OCI-LY7 (cell line): ENCODE results near the gene PTPRM. TPM values are rescaled to one million over a fixed set of nuclear protein-coding genes. Genes with fewer than 3 reads are reported as not detected.

Source experiments
- BruUV-seq: library from RNA; stranded (reverse); fragments of 400-500 nt; replicated peaks from 2 replicates; lab custom pipeline; 2021; lab: Mats Ljungman, UMichigan
- CTCF ChIA-PET: fragments of 300-600 bp; sonication (Branson Sonifier 250); formaldehyde crosslinking; loops from one replicate; lab custom pipeline; 2022; ENCODE audit warnings: antibody characterized with exemption; ENCODE audit not compliant: unreplicated experiment; lab: Charles Lee
- POLR2A ChIA-PET: fragments of 300-600 bp; sonication (Branson Sonifier 250); formaldehyde crosslinking; loops from one replicate; lab custom pipeline; 2022; ENCODE audit warnings: antibody characterized with exemption; lab: Charles Lee
- DNase-seq: peaks from one replicate; pipeline ENCODE4 v3.0.0-alpha.2; 2015; ENCODE audit warnings: low spot score
- H2AFZ ChIP-seq: fragments of 200-600 bp; sonication (generic), shearing (Covaris generic); 2 replicates; pipeline ENCODE4 v1.6.1; 2014; ENCODE audit warnings: mild to moderate bottlenecking, antibody characterized with exemption, low read length, moderate library complexity
- H3K27ac ChIP-seq: fragments of 200-600 bp; sonication (generic); 2 replicates; pipeline ENCODE4 v1.5.1; 2014; ENCODE audit warnings: mixed run types, low read depth, mild to moderate bottlenecking, moderate library complexity, low read length, inconsistent platforms; ENCODE audit not compliant: poor library complexity, severe bottlenecking
- H3K36me3 ChIP-seq: fragments of 200-600 bp; sonication (generic); 2 replicates; pipeline ENCODE4 v1.6.1; 2014; ENCODE audit warnings: mild to moderate bottlenecking, antibody characterized with exemption, low read length, moderate library complexity, mixed read lengths; ENCODE audit not compliant: insufficient read depth
- H3K4me1 ChIP-seq: fragments of 200-600 bp; sonication (generic); 2 replicates; pipeline ENCODE4 v1.5.1; 2014; ENCODE audit warnings: mild to moderate bottlenecking, low read length; ENCODE audit not compliant: insufficient read depth, poor library complexity, severe bottlenecking
- H3K4me2 ChIP-seq: fragments of 200-600 bp; sonication (generic); 2 replicates; pipeline ENCODE4 v1.6.1; 2014; ENCODE audit warnings: mild to moderate bottlenecking, low read length
- H3K4me3 ChIP-seq: fragments of 200-600 bp; sonication (generic); 2 replicates; pipeline ENCODE4 v1.5.1; 2014; ENCODE audit warnings: mild to moderate bottlenecking, low read depth, low read length; ENCODE audit not compliant: poor library complexity, severe bottlenecking
- H3K79me2 ChIP-seq: fragments of 200-600 bp; sonication (generic); 2 replicates; pipeline ENCODE4 v1.6.1; 2016; ENCODE audit warnings: low read depth, mild to moderate bottlenecking, low read length, moderate library complexity, mixed read lengths; ENCODE audit not compliant: insufficient read depth
- H3K9me2 ChIP-seq: fragments of 200-600 bp; sonication (generic); 2 replicates; pipeline ENCODE4 v1.6.1; 2016; ENCODE audit warnings: mild to moderate bottlenecking, low read length, mixed read lengths; ENCODE audit not compliant: insufficient read depth
- H3K9me3 ChIP-seq: fragments of 200-600 bp; sonication (generic); 2 replicates; pipeline ENCODE4 v1.6.1; 2014; ENCODE audit warnings: mild to moderate bottlenecking, mixed run types, low read length, mixed read lengths
- H4K20me1 ChIP-seq: fragments of 200-600 bp; sonication (generic); 2 replicates; pipeline ENCODE4 v1.6.1; 2014; ENCODE audit warnings: mild to moderate bottlenecking, antibody characterized with exemption, low read length, moderate library complexity, mixed read lengths; ENCODE audit not compliant: insufficient read depth
- CTCF ChIP-seq: fragments of 200-600 bp; sonication (generic); conservative IDR thresholded peaks from 2 replicates; pipeline ENCODE4 v1.5.1; 2014; ENCODE audit warnings: mild to moderate bottlenecking, antibody characterized with exemption, low read length, moderate library complexity, mixed read lengths
- EZH2phosphoT487 ChIP-seq: fragments of 200-600 bp; sonication (generic); IDR thresholded peaks from 2 replicates; pipeline ENCODE4 v1.6.1; 2018; ENCODE audit warnings: low read depth, borderline replicate concordance, mild to moderate bottlenecking, mixed run types, antibody characterized with exemption, low read length, moderate library complexity, mixed read lengths
- intact Hi-C: fragments of 100-400 bp; cut with micrococcal nuclease; formaldehyde crosslinking; loops from one replicate; pipeline ENCODE4 v1.10.0; 2022; ENCODE audit not compliant: unreplicated experiment
- total RNA-seq, 2 experiments: library from RNA; depleted of rRNA in 1 of 2; stranded (reverse); fragments of >200 nt in 1 of 2; shearing (Covaris generic) in 1 of 2; gene quantifications; 2 replicates each; pipeline ENCODE4 v1.2.3, GENCODE V29; 2014 to 2022

PTPRM gene
- total RNA-seq, 2 experiments from 2014 or later, result not detected

DNA sequence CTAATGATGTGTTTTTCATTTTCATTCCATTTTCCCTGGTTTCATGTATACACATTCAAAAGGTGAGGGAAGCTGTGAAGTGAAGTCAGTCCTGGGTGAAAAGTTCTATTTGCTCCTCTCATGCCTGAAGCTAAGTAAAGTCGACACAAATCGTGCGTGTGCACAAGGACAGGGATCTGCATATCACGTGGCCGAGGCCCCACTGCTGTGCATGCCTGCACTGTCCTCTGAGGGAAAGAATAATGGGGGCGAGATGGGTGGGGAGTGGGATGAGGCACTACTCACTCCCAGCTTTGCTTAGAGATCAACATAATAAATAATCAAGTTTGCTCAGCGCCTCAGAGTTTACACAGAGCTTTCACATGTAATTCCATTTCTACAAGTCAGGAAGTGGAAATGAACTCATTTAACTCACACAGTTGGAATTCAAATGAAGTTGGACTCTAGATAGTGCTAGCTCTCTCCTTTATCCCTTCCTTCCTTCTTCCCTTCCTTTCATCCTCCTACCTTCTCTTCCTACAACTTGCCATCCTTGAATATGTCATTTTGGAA lies 5.1 kb upstream of the PTPRM start:
- DNase-seq, result no peak
- Histone ChIP-seq H3K27ac (no peak overlapping the region), H3K4me1 (no peaks in the 10 kb centered on the region), H4K20me1 (no peaks in the 10 kb centered on the region), H3K9me2 (no peaks in the 10 kb centered on the region), H2AFZ (no peak overlapping the region), H3K4me2 (no peak overlapping the region), H3K4me3 (no peak overlapping the region), H3K9me3 (no peaks in the 10 kb centered on the region), H3K79me2 (no peaks in the 10 kb centered on the region), H3K36me3 (no peaks in the 10 kb centered on the region)
- CTCF ChIA-PET, result no interaction called here
- BruUV-seq, result no TSS peak
- intact Hi-C loops, result no loop called here
- TF ChIP-seq EZH2phosphoT487 (no peak), CTCF (no peak)
- POLR2A ChIA-PET, result interaction anchor here (0.9 kb wide), 1 partner anchor 16 kb away, joined by 3 read pairs; no protein-coding TSS in a partner anchor

DNA sequence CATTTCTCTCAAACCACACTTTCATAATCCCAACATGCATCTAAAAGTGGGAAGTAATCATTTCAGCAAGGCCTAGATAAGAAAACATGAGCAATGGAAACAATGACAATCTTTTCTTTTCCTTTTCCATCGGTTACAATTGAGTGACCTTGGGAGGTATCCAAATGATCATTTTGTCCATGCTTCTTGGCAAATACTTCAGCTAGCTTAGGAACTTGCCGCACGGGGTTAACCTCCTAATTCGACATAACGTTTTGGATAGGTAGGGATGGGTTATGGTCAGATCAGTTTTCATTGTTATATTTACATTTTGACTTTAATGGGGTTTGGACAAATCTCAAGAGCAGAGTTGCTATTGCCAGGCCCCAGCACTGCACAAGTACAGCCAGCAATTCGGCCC lies 4.6 kb upstream of the PTPRM start:
- BruUV-seq, result no TSS peak
- no peak for TF ChIP-seq CTCF
- no peak for TF ChIP-seq EZH2phosphoT487
- no peak for DNase-seq
- CTCF ChIA-PET, result no interaction called here
- Histone ChIP-seq H3K79me2 (no peaks in the 10 kb centered on the region), H3K36me3 (no peaks in the 10 kb centered on the region), H2AFZ (no peak overlapping the region), H3K9me3 (no peaks in the 10 kb centered on the region), H3K27ac (no peak overlapping the region), H4K20me1 (no peaks in the 10 kb centered on the region), H3K4me1 (no peaks in the 10 kb centered on the region), H3K9me2 (no peaks in the 10 kb centered on the region), H3K4me3 (no peak overlapping the region), H3K4me2 (no peak overlapping the region)
- POLR2A ChIA-PET, result interaction anchor here (0.9 kb wide), 1 partner anchor 15 kb away, joined by 3 read pairs; no protein-coding TSS in a partner anchor
- intact Hi-C loops, result no loop called here

DNA sequence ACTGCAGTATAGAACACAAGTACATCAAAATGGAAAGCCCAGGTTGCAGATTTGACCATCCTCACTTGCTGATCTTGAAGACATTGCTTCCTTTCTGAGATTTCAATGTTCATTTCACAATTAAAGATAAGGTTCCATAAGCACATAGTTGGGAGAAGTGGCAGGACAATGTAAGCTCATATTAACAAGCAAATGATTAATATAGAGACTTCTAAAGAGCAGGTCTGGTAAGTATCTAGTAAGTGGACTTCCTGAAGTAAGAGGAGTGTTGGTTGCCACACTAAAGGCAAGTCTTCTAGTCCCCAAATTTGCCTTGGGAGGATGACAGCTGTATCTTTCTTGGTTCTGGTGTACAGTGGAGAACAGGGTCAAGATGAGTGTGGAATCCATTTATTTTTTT lies 1.4 kb upstream of the PTPRM start:
- H2AFZ ChIP-seq, result no peak overlapping the region
- no peak overlapping the region for H3K4me3 ChIP-seq
- H3K4me1 ChIP-seq, result no peaks in the 10 kb centered on the region
- H3K36me3 ChIP-seq, result no peaks in the 10 kb centered on the region
- BruUV-seq, result no TSS peak
- ChIA-PET POLR2A (no interaction called here), CTCF (no interaction called here)
- intact Hi-C loops, result no loop called here
- H4K20me1 ChIP-seq, result no peaks in the 10 kb centered on the region
- no peaks in the 10 kb centered on the region for H3K79me2 ChIP-seq
- H3K9me2 ChIP-seq, result no peaks in the 10 kb centered on the region
- no peak overlapping the region for H3K4me2 ChIP-seq
- no peak for DNase-seq
- no peak overlapping the region for H3K27ac ChIP-seq
- no peaks in the 10 kb centered on the region for H3K9me3 ChIP-seq
- TF ChIP-seq EZH2phosphoT487 (no peak), CTCF (no peak)
